Renal cortex interstitium (tissue), 15 donors: Measurements from ENCODE around the gene STON1. TPM values are rescaled to one million over a fixed set of nuclear protein-coding genes. Genes with fewer than 3 reads are reported as not detected.

Source experiments
- DNase-seq, 11 donors: peaks; one replicate each; pipeline ENCODE4 v3.0.0-alpha.2; 2013; ENCODE audit warnings: low read depth in 9 of 11, low spot score in 4 of 11; ENCODE audit errors: extremely low read depth in 1 of 11
- long read RNA-seq, 16 experiments: transcript quantifications; one replicate each; lab custom pipeline, GENCODE V29; 2026
- polyA plus RNA-seq, 3 donors: library from polyadenylated mRNA; unstranded; fragments of 120-200 nt; gene quantifications; one replicate each; pipeline ENCODE4 v1.2.1, GENCODE V29; 2013; ENCODE audit not compliant: insufficient read length in 3 of 3

STON1 gene, protein sequence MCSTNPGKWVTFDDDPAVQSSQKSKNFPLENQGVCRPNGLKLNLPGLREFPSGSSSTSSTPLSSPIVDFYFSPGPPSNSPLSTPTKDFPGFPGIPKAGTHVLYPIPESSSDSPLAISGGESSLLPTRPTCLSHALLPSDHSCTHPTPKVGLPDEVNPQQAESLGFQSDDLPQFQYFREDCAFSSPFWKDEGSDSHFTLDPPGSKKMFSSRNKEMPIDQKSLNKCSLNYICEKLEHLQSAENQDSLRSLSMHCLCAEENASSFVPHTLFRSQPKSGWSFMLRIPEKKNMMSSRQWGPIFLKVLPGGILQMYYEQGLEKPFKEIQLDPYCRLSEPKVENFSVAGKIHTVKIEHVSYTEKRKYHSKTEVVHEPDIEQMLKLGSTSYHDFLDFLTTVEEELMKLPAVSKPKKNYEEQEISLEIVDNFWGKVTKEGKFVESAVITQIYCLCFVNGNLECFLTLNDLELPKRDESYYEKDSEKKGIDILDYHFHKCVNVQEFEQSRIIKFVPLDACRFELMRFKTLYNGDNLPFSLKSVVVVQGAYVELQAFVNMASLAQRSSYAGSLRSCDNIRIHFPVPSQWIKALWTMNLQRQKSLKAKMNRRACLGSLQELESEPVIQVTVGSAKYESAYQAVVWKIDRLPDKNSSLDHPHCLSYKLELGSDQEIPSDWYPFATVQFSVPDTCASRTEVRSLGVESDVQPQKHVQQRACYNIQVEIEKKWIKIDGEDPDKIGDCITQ
- polyA plus RNA-seq, result 10 to 100 TPM; 31.6 to 34.5 (median 33.1) TPM
- long read RNA-seq, donor 1, partial matches to known transcripts, result 11 of 11 reads
- long read RNA-seq, donor 1, other reads (novel, unspliced or antisense), result 0 of 11 reads
- long read RNA-seq, donor 2, partial matches to known transcripts, result 16 of 16 reads
- long read RNA-seq, donor 2, other reads (novel, unspliced or antisense), result 0 of 16 reads
- long read RNA-seq, donor 3, full-length matches to known transcripts, result 3 of 3 reads
- long read RNA-seq, donor 3, partial matches to known transcripts, result 0 of 3 reads
- long read RNA-seq, donor 3, other reads (novel, unspliced or antisense), result 0 of 3 reads
- long read RNA-seq, donor 4, full-length matches to known transcripts, result 2 of 2 reads
- long read RNA-seq, donor 4, partial matches to known transcripts, result 0 of 2 reads
- long read RNA-seq, donor 4, other reads (novel, unspliced or antisense), result 0 of 2 reads
- long read RNA-seq, donor 5, result 0 reads
- long read RNA-seq, donor 6, full-length matches to known transcripts, result 4 of 11 reads
- long read RNA-seq, donor 6, partial matches to known transcripts, result 7 of 11 reads
- long read RNA-seq, donor 6, other reads (novel, unspliced or antisense), result 0 of 11 reads
- long read RNA-seq, donor 7, full-length matches to known transcripts, result 1 of 6 reads
- long read RNA-seq, donor 7, partial matches to known transcripts, result 5 of 6 reads
- long read RNA-seq, donor 7, other reads (novel, unspliced or antisense), result 0 of 6 reads
- long read RNA-seq, donor 8, full-length matches to known transcripts, result 2 of 20 reads
- long read RNA-seq, donor 8, partial matches to known transcripts, result 18 of 20 reads
- long read RNA-seq, donor 8, other reads (novel, unspliced or antisense), result 0 of 20 reads
- long read RNA-seq, donor 9, full-length matches to known transcripts, result 2 of 2 reads
- long read RNA-seq, donor 9, partial matches to known transcripts, result 0 of 2 reads
- long read RNA-seq, donor 9, other reads (novel, unspliced or antisense), result 0 of 2 reads
- long read RNA-seq, donor 10, full-length matches to known transcripts, result 2 of 2 reads
- long read RNA-seq, donor 10, partial matches to known transcripts, result 0 of 2 reads
- long read RNA-seq, donor 10, other reads (novel, unspliced or antisense), result 0 of 2 reads
- long read RNA-seq, donor 11, result 0 reads
- long read RNA-seq, donor 12, full-length matches to known transcripts, result 1 of 1 reads
- long read RNA-seq, donor 12, partial matches to known transcripts, result 0 of 1 reads
- long read RNA-seq, donor 12, other reads (novel, unspliced or antisense), result 0 of 1 reads
- long read RNA-seq, donor 13, full-length matches to known transcripts, result 2 of 9 reads
- long read RNA-seq, donor 13, partial matches to known transcripts, result 7 of 9 reads
- long read RNA-seq, donor 13, other reads (novel, unspliced or antisense), result 0 of 9 reads
- long read RNA-seq, donor 14, full-length matches to known transcripts, result 1 of 1 reads
- long read RNA-seq, donor 14, partial matches to known transcripts, result 0 of 1 reads
- long read RNA-seq, donor 14, other reads (novel, unspliced or antisense), result 0 of 1 reads
- long read RNA-seq, donor 15, full-length matches to known transcripts, result 4 of 4 reads
- long read RNA-seq, donor 15, partial matches to known transcripts, result 0 of 4 reads
- long read RNA-seq, donor 15, other reads (novel, unspliced or antisense), result 0 of 4 reads
- long read RNA-seq, donor 16, full-length matches to known transcripts, result 5 of 28 reads
- long read RNA-seq, donor 16, partial matches to known transcripts, result 23 of 28 reads
- long read RNA-seq, donor 16, other reads (novel, unspliced or antisense), result 0 of 28 reads

- peak in 4 of 11 donors; percentile 40 to 67 (median 48) for DNase-seq
Measured at GRCh38 chr2:48530033-48530811, at the start of gene STON1. STON1 (plus strand) TSS chr2:48530154; CDS start chr2:48580634, 50,480 bp downstream.

GRCh38 chr2:48480526-48480925, 49.4 kb upstream of the STON1 start:
- no peak for DNase-seq

GRCh38 chr2:48482313-48482712, 47.6 kb upstream of the STON1 start:
- peak in 9 of 11 donors; percentile 40 to 75 (median 69) for DNase-seq

- no peak for DNase-seq
Measured at GRCh38 chr2:48482769-48483168, 47.2 kb upstream of the STON1 start.

DNA sequence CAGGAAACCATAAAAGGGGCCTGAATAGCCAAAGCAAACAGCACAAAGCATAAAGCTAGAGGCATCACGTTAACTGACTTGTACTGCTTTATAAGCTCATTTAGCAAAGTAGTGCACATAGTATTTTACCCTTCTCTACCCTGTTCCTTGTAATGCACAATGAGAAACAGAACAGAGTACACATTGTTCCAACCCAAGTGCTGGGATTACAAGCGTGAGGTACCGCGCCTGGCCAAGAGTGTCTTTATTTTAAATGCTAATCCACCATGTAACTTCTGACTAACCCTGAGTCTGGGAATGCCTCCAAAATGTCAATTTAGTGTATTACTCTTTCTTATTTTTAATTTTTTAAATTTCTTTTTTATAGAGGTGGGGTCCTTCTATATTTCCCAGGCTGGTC, 46.4 kb upstream of the STON1 start:
- DNase-seq, result no peak

GRCh38 chr2:48483916-48484315, 46.0 kb upstream of the STON1 start:
- no peak for DNase-seq

- DNase-seq, result no peak
Measured at GRCh38 chr2:48488545-48488944, 41.4 kb upstream of the STON1 start.

GRCh38 chr2:48496849-48497248, 33.1 kb upstream of the STON1 start:
- DNase-seq, result no peak

DNA sequence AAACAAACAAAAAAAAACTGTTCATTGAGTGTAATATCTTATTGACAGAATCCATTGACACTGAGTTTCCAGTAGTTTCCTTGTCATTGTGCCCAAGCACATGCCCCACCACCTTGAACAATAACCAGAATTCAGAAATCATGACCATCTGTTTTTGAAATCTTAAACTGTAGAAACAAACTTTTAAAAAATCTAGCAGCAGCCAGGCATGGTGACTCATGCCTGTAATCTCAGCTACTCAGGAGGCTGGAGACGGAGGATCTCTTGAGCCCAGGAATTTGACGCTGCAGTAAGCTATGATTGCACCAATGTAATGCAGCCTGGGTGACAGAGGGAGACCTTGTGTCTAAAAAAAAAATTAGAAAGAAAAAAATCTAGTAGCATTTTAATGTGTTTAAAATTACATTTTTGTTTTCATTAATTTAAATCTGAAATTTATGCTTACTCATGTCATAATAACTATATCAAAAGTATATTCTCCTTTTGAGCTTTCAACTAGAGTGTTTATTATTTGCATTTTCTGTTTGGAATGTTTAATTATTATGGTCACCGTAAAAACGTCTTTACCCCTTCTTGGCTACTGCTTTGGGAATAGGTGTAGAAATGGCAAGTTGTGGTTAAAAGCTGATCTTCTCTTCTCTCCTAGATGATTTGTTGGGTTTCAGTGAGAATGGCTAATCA, 25.2 kb upstream of the STON1 start:
- no peak for DNase-seq

GRCh38 chr2:48507111-48507510, 22.8 kb upstream of the STON1 start:
- no peak for DNase-seq

- DNase-seq, result no peak
Measured at GRCh38 chr2:48508461-48509124, 21.4 kb upstream of the STON1 start.

GRCh38 chr2:48510329-48510728, 19.6 kb upstream of the STON1 start:
- DNase-seq, result no peak

DNA sequence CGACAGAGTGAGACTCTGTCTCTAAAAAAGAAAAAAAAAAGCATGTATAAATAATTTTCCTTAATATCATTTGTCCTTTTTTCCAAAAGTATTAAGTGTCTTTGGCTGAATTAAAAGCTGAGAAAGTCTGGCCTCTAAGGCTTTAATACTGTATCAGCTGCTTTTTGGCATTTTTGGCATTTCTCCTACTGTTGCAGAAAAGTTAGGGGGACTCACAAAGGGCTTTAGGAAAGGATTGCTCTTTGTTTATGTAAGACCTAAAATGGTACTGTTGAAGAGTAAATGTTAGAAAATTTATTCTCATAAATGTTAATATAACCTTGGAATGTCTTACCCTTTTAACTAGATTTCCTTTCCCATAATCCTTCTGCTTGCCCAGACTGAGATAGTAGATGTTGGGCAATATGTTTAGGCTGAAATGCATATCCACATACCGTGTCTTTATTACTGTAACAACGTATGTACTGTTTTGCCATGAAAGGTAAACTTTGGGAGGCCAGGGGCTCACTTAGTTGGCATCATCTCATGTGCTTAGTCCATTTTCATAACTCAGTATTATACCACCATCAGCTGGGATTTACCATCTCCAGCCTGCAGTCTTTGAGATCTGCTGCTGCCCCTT, 18.0 kb upstream of the STON1 start:
- DNase-seq, result no peak

GRCh38 chr2:48512571-48512970, 17.4 kb upstream of the STON1 start:
- DNase-seq, result no peak
